Measurements from ENCODE around the gene FAM81B.
"Not testable (repeated sequence)": the region's sequence is repeated elsewhere in the genome, so short reads cannot be mapped to it uniquely, and the experiment has no call there.

FAM81B gene

GRCh38 chr5:95382801-95383200 lies 8.4 kb upstream of the FAM81B start:
- H3K27ac ChIP-seq = no peak overlapping the region
- TF ChIP-seq CTCF (conservative IDR thresholded peaks at IDR 0.05; ENCODE audit: low read depth) = no peak
- DNase-seq (ENCODE audit: low spot score) = no peak
- CTCF ChIA-PET = interaction anchor here (0.7 kb wide), 1 partner anchor 28 kb away, joined by 5 read pairs; no protein-coding TSS in a partner anchor
- POLR2A ChIA-PET (ENCODE audit: low non-redundant PET) = no interaction called here

- POLR2A ChIA-PET (ENCODE audit: low non-redundant PET) = no interaction called here
- no peak for TF ChIP-seq CTCF (conservative IDR thresholded peaks at IDR 0.05; ENCODE audit: low read depth)
- H3K27ac ChIP-seq = no peak overlapping the region
- CTCF ChIA-PET = no interaction called here
- no peak for DNase-seq (ENCODE audit: low spot score)
These were observed 6.5 kb upstream of the FAM81B start for GRCh38 chr5:95384485-95385213.

- CTCF ChIA-PET = no interaction called here
- no peak for TF ChIP-seq CTCF (conservative IDR thresholded peaks at IDR 0.05; ENCODE audit: low read depth)
- no peak for DNase-seq (ENCODE audit: low spot score)
- no peak overlapping the region for H3K27ac ChIP-seq
- POLR2A ChIA-PET (ENCODE audit: low non-redundant PET) = no interaction called here
These were observed 5.8 kb upstream of the FAM81B start for GRCh38 chr5:95385334-95385733.

GRCh38 chr5:95391965-95392364 lies 799 bp downstream of the FAM81B start:
- H3K27ac ChIP-seq; CTCF ChIA-PET; DNase-seq (ENCODE audit: low spot score); POLR2A ChIA-PET (ENCODE audit: low non-redundant PET): not testable (repeated sequence)

GRCh38 chr5:95392593-95393182 lies 1.5 kb downstream of the FAM81B start:
- peak; percentile 34 for DNase-seq (ENCODE audit: low spot score)
- no peak for TF ChIP-seq CTCF (conservative IDR thresholded peaks at IDR 0.05; ENCODE audit: low read depth)
- no peak overlapping the region for H3K27ac ChIP-seq
- ChIA-PET POLR2A (ENCODE audit: low non-redundant PET) (no interaction called here), CTCF (no interaction called here)

GRCh38 chr5:95393279-95393678 lies 2.1 kb downstream of the FAM81B start:
- no peak for DNase-seq (ENCODE audit: low spot score)
- CTCF ChIA-PET = no interaction called here
- TF ChIP-seq CTCF (conservative IDR thresholded peaks at IDR 0.05; ENCODE audit: low read depth) = no peak
- POLR2A ChIA-PET (ENCODE audit: low non-redundant PET) = no interaction called here
- H3K27ac ChIP-seq = no peak overlapping the region

GRCh38 chr5:95398989-95399388 lies 7.8 kb downstream of the FAM81B start:
- no peak for TF ChIP-seq CTCF (conservative IDR thresholded peaks at IDR 0.05; ENCODE audit: low read depth)
- DNase-seq (ENCODE audit: low spot score) = no peak
- CTCF ChIA-PET = no interaction called here
- POLR2A ChIA-PET (ENCODE audit: low non-redundant PET) = no interaction called here
- no peak overlapping the region for H3K27ac ChIP-seq
